NCI-H2227 treated with DMSO at 0.1 percent for 48 hours (cell line): Measurements from ENCODE around the gene GRIA1.

Source experiments
- DNase-seq: peaks from one replicate; lab custom pipeline; 2025; lab: John Stamatoyannopoulos, UW

The GRIA1 gene

DNA sequence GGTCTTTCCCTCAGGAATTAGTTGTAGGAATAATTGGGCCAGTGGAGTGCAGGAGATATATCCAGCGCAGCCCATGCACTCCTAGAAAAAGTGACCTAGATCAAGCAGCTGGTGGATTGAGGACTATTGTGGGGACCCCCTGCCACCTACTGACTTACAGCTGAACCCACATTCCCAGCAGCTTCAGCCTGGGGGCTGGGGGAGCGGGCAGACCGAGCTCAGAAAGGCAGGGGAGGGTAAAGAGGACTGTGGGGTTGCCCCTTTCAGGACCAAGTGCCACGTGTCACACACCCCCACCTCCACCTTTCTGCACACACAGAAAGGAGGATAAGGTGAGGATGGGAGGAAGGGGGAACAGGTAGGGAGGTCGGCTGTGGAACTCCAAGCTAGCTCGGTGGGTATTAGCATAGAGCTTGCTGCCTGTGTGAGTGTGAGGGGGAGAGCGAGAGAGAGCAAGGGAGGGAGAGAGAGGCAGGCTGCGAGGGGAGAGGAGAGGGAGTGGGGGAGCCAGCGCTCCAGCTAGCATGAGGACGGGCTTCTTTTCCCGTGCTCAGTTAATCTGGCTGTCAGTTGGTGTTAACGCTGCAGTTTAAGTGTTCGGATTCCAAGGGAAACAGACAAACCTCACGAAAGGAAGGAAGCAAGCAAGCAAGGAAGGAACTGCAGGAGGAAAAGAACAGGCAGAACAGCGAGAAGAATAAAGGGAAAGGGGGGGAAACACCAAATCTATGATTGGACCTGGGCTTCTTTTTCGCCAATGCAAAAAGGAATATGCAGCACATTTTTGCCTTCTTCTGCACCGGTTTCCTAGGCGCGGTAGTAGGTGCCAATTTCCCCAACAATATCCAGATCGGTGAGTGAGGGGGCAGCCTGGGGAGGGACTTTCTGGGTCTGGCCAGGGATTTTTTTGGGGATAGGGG, at the start of gene GRIA1:
Gene GRIA1 (plus strand): TSS at position 553 of the 920 bp plus-strand sequence.
- peak; percentile 13 for DNase-seq

DNA sequence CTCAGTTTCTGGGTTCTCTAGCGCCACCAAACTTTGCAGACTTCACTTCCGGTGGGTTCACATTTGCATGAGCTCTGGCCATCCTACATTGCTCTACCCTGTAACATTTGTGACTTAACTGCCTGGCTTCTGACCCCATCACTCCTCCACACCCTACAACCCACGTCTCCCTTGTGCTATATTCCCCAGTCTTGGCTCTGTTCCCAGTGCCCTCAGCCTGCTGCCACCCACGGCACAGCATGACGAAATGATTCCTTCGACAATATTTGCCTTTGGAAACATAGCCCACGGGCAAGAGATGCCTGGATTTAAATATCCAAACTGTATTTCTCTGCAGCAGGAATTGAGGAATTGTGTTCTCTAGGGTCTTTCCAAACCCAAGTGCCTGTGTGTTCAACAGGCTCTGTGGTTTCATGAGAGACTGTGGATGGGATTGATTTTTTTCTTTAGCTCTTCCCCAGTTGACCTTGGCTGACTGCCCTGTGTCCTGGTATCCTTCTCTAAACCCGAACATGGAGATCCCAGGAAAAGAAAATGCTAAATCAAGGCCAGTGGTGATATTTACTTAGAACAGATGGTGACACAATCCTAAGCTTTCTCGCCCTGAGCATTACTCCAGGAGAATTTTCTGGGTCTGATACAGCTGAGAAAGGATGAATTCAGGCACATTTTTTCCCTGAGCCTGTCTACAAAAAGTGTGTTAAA, 44.4 kb upstream of the GRIA1 start:
- peak; percentile 13 for DNase-seq

DNA sequence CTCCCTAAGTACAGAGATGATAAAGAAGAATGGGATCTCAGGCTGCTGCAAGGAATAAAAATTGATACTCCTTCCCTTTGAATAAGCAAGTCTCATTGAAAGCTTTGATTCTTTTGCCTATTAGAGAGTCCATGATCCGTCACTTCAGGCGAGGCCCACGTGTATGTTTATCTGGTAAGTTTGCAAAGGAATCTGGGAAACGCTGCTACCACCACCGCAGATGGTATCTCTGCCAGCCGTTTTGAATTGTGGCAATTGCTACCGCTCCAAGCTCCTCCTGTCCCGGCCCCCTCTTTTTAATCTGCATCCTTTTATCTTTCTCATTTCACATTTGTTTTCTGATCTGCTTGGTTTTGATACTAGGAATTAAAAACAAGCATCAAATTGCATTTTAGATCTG, 42.9 kb upstream of the GRIA1 start:
- no peak for DNase-seq

DNA sequence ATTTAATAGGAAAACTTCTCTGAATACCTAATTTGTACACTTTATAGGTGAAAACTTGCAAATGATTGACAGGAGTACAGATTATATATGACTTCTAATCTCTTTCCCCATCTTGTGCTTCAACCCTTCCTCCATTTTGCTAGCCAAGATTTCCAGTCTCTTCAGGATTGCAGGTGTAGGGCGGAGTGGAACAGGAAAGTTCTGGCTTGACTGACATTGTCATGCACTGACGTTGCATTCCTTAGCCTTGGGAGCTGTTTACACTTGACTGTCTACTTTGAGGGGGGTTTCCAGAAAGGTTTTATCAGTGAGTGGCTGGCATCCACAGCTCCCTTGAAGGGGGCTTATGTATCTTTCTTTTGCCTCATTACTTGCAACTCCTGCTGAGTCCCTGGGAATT, 34.1 kb upstream of the GRIA1 start:
- DNase-seq: no peak

DNA sequence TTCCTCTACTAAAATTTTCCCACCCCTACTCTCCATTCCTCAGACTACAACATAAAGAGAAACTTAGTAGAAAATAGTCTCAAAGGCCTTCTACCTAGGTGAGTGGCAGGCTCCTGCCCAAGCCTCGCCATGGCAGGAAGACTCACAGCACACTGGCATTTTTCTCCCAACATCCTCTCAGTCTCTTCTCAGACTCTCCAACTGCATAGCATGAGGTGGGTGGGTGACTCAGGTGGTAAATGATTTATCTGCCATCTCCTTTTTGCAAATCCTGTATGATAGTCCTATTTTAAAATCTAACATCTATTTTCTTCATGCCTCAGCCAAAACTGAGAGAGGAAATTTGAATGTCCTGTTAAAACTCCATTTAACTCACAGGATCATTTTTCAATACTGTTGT, 33.5 kb upstream of the GRIA1 start:
- no peak for DNase-seq

DNA sequence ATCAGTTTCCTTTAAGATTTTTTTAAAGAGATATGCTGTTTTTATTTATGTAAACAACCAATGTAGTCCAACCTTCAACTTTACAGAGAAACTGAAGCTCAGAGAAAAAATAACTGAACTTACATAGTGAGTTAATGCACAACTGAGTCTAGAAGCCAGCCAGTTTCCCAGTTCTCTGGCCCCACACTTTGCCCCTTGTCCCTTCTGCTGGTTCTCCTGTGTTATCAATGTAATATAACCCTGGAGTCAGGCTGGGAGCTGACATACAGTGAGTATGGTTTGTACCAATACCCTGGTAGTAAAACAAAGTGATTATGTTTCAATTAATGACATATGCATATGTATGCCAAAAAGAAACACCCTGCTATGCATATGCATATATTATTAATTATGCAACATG, 32.2 kb upstream of the GRIA1 start:
- DNase-seq: no peak

DNA sequence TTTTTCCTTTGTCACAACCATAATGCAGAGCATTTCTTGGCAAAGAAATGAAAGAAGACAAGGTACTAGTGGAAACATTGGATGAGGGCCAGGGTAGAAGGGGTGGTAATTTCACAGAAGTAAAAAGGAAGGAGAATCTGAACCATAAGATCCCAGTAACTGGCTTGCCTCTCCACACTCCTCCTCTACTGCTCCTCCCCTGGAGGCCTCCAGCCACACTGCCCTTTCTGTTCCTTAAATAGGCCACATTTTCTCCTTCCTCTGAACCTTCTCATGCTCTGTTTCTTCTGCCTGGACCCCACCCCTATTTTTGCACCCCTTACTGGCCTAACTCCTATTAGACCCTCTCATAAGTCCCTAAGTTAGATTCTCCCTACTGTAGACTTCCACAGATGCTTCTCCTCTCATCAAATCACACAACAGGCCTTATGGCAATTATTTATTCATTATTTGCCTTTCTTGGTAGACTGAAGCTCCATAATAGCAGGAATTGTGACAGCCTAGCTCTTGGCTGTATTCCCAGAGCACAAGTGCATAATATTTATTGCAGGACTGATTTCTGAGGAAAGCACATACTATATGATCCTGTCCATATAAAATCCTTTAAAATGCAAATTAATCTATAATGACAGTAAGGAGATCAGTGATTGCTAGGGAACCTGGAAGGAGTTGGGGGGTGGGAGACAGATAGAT, 31.3 kb upstream of the GRIA1 start:
- peak; percentile 6 for DNase-seq

DNA sequence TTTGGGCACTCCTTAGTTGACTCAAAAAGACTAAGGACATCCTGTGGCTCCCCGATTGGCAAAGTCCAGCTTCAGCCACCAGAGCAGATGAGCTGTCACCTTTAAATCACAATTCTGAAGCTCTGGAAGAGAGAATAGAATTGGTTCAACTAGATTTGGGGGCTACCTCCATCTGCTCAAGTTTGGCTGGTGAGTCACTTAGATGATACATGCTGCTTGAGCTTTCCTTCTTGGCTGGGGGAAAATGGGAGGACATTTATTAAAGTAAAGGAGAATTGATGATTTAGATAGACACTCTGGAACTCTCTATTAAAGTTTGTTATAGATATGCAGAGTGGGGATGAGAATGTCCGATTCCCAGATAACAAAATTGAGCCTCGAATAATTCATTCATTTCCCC, 30.0 kb upstream of the GRIA1 start:
- DNase-seq: no peak

DNA sequence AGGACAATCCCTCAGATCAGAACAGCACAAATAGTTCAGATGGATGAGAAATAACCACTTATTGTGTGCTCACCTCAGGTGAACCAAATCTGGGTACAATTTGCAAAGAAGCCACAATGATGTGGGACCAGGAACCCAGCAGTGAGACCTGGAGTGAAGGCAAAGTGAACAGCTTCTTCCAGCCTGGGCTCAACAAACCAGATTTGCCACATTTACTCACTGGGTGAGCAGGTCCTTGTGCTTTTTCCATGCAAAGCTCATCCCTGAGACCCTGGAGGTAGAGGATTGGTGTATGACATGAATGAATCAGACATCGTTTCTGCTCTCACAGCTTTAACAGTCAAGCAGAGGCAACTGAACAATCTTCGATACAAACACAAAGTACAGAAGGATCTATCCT, 29.1 kb upstream of the GRIA1 start:
- DNase-seq: no peak

DNA sequence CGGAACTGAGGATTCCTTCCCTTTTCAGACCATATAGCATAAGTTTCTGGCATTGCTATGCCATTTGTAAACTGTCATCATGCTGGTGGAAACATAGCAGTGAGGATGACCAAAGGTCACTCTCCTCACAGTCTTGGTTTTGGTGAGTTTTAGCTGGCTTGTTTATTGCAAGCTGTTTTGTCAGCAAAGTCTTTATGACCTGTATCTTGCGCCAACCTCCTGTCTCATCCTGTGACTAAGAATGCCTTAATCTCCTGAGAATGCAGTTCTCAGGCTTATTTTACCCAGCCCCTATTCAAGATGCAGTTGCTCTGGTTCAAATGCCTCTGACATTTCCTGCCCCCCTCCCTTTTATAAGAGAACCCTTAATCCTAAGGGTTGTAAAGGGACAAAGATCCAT, 26.7 kb upstream of the GRIA1 start:
- DNase-seq: no peak

DNA sequence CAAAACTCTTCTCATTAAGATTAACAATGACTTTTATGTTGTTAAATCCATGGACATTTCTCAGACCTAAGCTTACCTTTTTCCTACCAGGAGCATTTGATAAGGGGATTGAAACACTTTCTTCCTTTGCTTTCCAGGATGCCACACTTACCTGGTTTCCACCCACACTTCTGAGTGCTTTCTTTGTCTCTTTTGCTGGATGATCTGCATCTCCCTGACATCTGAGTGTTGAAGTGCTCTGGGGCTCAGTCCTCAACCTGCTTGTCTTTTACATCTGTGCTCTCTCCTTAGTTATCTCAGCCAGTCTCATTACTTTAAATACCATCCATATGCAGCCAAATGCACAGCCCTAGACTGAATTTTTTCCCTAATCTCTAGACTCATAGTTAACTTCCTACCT, 22.9 kb upstream of the GRIA1 start:
- DNase-seq: no peak

DNA sequence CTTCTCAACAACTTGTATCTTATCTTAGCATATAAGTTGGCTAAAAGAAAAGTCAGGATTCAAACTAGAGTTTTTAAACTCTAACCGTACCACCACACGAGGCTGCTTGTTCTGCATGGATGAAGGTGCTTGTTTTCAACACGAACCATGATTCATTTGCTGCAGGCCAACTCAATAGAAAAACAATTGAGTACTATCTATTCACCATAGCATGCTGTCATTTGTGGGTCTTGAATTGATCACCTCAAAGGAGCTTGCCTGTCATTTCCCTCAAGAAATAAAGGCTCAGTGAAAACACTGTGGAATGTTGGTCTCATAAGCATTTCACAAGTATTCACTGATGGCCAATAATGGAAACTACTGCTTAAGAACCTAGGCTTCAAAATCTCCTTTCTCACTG, 21.0 kb upstream of the GRIA1 start:
- no peak for DNase-seq

DNA sequence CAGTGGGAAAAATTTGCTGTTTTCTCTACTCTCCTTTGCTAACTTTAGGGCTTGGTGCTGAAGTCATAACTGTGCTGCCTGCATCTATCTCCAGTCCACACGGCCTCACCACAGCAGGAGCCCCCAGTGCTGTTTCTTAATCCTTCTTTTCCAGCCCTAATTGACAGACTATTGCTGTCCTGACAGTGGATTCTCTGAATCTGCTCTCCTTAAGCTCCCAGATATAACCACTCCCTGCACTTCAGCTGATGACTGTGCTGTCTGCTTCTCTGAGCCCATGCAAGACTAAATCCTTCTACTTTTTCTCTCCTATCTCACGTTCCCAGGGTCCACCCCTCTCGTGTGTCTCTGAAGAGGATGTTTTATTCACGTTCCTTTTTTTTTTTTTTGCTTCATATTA, 19.7 kb upstream of the GRIA1 start:
- no peak for DNase-seq

DNA sequence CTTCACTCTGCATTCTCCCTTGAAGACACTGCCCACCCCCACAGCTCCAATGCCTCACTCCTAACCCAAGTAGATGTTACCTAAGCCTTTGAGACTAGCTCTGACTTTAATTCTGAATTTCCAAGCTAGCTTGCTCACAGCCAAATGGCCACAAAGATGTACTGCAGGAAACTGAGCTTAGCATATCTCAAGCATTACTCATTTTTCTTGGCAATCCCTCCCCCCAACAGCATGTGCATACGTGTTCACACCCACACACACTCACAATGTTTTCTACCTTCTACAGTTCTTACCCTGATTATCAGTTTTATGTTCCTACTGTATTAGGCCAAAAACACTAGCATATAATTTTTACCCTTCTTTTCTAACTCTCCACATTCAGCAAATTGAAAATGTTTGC, 13.7 kb upstream of the GRIA1 start:
- no peak for DNase-seq

DNA sequence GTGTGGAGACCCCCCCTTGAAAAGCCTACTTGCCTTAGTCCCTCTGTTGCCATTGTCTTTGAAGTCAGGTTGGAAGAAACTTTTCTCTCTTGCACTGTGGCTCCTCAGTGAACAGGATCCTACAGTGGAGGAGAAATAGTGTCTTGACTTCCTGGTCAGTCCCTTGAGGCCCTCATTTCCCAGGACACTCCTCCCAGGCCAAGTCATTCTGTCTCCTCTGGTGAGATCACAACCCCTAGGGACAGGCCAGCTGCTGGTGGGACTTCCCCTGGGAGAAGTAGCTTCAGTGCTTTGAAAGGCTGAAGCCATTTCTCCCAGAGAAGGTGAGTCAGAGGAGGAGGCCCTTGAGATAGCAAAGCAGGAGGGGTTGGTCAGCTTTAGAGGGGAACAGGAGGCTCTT, 10.1 kb upstream of the GRIA1 start:
- DNase-seq: no peak

DNA sequence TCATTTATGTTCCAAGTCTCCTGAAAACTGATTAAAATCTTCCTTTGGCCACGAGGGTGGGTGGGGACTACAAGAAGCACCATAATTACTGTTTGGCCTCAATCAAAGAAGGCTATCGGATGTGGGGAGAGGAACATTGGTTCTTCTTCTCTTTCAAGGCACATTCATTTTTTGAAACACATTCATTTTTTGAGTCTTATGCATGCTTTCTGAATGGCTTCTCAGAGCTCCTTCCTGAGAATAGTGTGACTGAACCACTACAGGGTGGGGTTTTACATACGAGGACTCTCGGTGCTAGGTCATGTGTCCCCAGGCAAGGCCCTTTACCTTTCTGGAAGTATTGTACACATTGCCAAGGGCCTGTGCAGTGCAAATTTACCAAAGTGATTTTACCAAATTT, 7.0 kb upstream of the GRIA1 start:
- no peak for DNase-seq

DNA sequence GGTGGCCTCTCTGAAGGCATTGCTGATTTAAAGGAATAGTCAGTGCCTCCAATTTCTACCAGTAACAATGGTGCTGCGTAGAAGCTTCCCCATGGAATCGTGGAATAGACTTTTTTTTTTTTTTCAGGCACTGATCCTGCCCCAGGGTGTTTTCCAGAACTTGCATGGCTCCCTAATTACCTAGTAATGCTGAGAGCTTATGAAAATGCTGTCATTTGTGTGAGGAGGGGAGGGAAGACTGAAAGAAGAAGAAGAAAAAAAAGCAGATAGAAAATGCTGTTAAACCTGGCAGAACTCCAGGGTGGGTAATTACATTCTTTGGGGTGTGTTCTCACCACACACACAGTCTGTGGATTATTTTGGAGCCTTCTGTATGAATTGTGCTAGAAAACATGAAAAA, 4.8 kb upstream of the GRIA1 start:
- peak; percentile 45 for DNase-seq

DNA sequence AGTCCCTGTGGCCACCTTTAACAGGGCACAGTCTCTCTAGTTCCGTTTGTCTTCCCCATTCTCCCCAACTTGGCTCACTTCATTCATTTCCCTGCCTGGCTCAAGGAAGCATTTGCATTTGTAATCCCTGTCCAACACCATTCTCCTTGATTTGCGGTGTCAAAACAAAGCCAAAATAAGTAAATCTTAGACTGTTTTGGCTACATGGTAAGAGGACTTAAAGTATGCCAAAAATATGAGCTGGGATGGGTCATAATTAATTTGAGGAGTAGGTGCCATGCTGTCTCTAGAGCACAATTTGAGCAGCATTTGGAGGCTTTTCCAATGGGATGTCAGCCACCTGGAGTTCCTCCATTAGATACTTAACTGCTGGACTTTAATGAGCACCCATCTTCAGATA, 3.7 kb upstream of the GRIA1 start:
- no peak for DNase-seq

DNA sequence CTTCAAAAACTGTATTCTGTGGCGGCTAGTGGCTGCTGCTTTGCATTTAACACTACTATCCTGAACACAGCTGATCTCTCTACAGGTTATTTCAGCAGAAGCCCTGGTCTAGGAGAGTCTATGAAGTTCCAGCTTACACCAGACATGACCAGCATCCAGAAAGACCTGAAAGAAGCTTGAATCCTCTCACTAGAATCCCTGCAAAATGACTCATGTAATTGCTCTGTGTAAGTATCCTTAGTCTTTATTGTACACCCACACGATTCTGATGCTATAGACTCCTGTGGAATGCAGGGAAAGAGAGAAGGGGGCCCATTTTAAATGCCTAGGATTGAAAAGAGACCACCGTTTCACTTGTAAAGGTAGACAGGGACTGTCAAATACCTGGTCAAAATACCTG, 859 bp upstream of the GRIA1 start:
- peak; percentile 16 for DNase-seq

DNA sequence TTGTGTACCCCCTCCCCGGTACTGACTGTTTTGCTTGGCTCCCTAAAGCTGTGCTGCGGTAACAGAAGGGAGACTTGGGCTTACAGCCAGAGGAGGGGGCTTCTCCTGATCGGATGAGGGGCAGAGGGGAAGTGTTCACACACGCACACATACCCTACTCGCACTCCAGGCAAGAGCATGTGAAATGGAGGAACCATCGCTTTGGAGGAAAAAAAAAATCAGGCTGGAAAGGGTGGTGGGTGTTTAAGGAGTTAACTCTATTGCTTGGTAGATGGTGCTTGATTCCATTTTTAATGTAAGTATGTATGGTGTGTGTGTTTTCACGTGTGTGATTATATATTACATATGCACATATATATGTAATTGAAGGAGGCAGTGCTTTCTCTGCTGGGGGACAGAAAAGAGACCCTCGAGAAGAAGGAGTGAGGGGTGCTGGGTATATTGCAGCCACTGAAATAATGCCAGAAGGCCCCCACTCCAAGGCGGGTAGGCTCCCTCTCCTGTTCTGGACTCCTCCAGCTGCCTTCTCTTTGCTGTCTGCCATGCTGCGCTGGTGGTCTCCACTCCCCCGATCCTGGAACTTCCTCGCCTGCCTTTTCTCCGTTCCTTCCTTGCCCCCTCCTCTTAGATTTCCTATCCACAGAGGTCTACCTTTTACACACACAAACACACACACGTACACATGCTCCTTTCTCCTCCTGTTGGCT, 721 bp downstream of the GRIA1 start:
- DNase-seq: no peak

DNA sequence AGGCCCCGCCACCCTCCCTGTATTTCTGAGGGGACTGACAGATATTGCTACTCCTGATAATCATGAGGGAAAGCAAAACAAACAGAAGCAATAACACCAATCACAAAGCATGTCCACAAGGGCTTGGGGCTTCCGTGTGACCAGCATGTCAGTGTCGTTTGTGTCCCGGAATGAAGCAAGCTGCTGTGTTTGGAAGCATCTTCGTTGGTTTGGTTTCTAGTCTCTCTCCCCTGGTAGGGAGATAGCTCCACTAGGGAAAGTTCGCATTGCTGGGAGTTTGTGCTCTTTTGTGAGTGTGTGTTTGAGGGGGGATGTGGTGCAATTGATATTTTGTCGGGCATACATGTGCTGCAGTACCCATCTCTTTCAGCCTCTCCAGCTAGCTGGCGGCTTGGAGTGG, 1.4 kb downstream of the GRIA1 start:
- DNase-seq: no peak

DNA sequence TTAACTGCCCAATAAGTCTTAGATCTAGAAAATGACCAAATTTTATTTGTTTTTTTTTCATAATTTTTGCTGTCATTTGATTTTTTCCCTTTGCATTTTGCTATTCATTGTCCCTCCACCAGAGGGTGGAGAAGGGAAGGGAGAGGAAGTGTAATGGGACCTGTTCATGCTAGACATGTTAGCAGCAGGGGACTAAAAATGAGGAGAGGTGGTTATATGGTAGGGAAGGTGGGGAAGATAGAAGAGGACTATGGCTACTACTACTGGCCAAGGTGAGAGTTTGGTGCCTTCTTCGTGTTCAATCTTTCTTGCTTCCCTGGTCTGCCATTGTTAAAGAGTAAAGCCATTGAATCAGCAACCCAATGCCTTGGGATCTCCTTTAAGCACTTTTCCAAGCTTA, 6.4 kb downstream of the GRIA1 start:
- DNase-seq: no peak
